Measurements from ENCODE around the gene MATR3.

DNA sequence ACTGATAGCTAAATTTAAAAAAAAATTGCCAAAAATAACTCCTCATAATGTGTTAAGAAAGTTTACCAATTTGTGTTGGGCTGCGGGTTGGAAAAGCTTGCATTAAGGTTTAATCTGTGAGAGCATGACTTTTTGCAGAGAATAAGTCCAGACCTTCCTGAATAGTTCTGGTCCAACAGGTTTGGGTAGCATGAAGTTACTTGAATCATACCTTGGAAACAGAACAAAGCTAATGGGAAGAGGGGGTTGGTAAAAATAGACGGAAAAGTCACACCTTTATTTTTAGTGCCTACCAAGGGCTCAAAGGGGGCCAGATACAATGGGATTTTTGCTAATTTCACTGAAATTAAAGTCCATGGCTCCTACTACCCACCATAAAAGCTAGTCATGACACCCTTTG is 17.1 kb upstream of the MATR3 start:
- no peak for TF ChIP-seq CTCF (conservative IDR thresholded peaks at IDR 0.05; ENCODE audit: low read depth, low read length)
- TF ChIP-seq CEBPB (IDR thresholded peaks at IDR 0.05; ENCODE audit: low read depth, low read length), result no peak
- TF ChIP-seq MAZ (IDR thresholded peaks at IDR 0.05; ENCODE audit: borderline replicate concordance, low read depth, low read length), result no peak
- TF ChIP-seq NFE2L2 (IDR thresholded peaks at IDR 0.05; ENCODE audit: low read depth, low read length), result no peak
- TF ChIP-seq SMC3 (IDR thresholded peaks at IDR 0.05; ENCODE audit: low read depth, low read length), result no peak
- TF ChIP-seq POLR2A (IDR thresholded peaks at IDR 0.05; ENCODE audit: low read depth, low read length), result no peak
- TF ChIP-seq RCOR1 (IDR thresholded peaks at IDR 0.05; ENCODE audit: insufficient replicate concordance, low read length), result no peak
- TF ChIP-seq RAD21 (IDR thresholded peaks at IDR 0.05; ENCODE audit: low read length), result no peak
- no peak for TF ChIP-seq FOS (IDR thresholded peaks at IDR 0.05; ENCODE audit: low read depth, low read length)
- no peak for TF ChIP-seq BHLHE40 (IDR thresholded peaks at IDR 0.05; ENCODE audit: low read depth, low read length)
- no peak for TF ChIP-seq RFX5 (IDR thresholded peaks at IDR 0.05; ENCODE audit: low read depth, low read length)
- no peak for TF ChIP-seq MAFK (IDR thresholded peaks at IDR 0.05; ENCODE audit: low read depth, low read length)
- no peak for TF ChIP-seq USF2 (IDR thresholded peaks at IDR 0.05; ENCODE audit: low read depth, low read length)

Data from IMR-90 (cell line).